ENCODE data around the gene VPS39.

VPS39 gene

GRCh38 chr15:42121682-42122081 lies 86.4 kb downstream of the VPS39 start:
- no peak overlapping the region for H3K4me3 ChIP-seq (ENCODE audit: low read depth, low read length)
- no peak for TF ChIP-seq CTCF (IDR thresholded peaks at IDR 0.05; ENCODE audit: low read depth, low read length, missing control alignments)
- no peak for DNase-seq (ENCODE audit: low read depth)

- DNase-seq (ENCODE audit: low read depth) = no peak
Observed at GRCh38 chr15:42121021-42121420, 87.1 kb downstream of the VPS39 start.

GRCh38 chr15:42120285-42120684 lies 87.8 kb downstream of the VPS39 start:
- H3K4me3 ChIP-seq (ENCODE audit: low read depth, low read length) = no peak overlapping the region
- DNase-seq (ENCODE audit: low read depth) = no peak
- TF ChIP-seq CTCF (IDR thresholded peaks at IDR 0.05; ENCODE audit: low read depth, low read length, missing control alignments) = no peak

More at GRCh38 chr15:42121021-42121420, 87.1 kb downstream of the VPS39 start:
- TF ChIP-seq CTCF (IDR thresholded peaks at IDR 0.05; ENCODE audit: low read depth, low read length, missing control alignments) = no peak
- H3K4me3 ChIP-seq (ENCODE audit: low read depth, low read length) = no peak overlapping the region

- DNase-seq (ENCODE audit: low read depth) = no peak
- TF ChIP-seq CTCF (IDR thresholded peaks at IDR 0.05; ENCODE audit: low read depth, low read length, missing control alignments) = no peak
- no peak overlapping the region for H3K4me3 ChIP-seq (ENCODE audit: low read depth, low read length)
Observed at GRCh38 chr15:42119446-42119760, 88.7 kb downstream of the VPS39 start.

GRCh38 chr15:42118650-42119445 lies 89.3 kb downstream of the VPS39 start:
- no peak for DNase-seq (ENCODE audit: low read depth)

GRCh38 chr15:42111924-42112323 lies 96.2 kb downstream of the VPS39 start:
- no peak for TF ChIP-seq CTCF (IDR thresholded peaks at IDR 0.05; ENCODE audit: low read depth, low read length, missing control alignments)
- no peak for DNase-seq (ENCODE audit: low read depth)

More at GRCh38 chr15:42118650-42119445, 89.3 kb downstream of the VPS39 start:
- no peak overlapping the region for H3K4me3 ChIP-seq (ENCODE audit: low read depth, low read length)
- no peak for TF ChIP-seq CTCF (IDR thresholded peaks at IDR 0.05; ENCODE audit: low read depth, low read length, missing control alignments)

GRCh38 chr15:42110367-42110766 lies 97.7 kb downstream of the VPS39 start:
- no peak for DNase-seq (ENCODE audit: low read depth)
- TF ChIP-seq CTCF (IDR thresholded peaks at IDR 0.05; ENCODE audit: low read depth, low read length, missing control alignments) = no peak
- no peak overlapping the region for H3K4me3 ChIP-seq (ENCODE audit: low read depth, low read length)

More at GRCh38 chr15:42111924-42112323, 96.2 kb downstream of the VPS39 start:
- no peak overlapping the region for H3K4me3 ChIP-seq (ENCODE audit: low read depth, low read length)

All from GM12864 (cell line).